Panc1 (cell line): ENCODE measurements around the gene CRHR2. TPM values are rescaled to one million over a fixed set of nuclear protein-coding genes. Genes with fewer than 3 reads are reported as not detected.

Source experiments
- ATAC-seq: fragments of 200-7000 bp; cut with Tn5 transposase; 2 replicates; pipeline ENCODE4 v1.9.1; 2020; ENCODE audit warnings: mild to moderate bottlenecking, moderate library complexity
- BruUV-seq: library from RNA; stranded (reverse); fragments of 400-500 nt; replicated peaks from 2 replicates; lab custom pipeline; 2021; lab: Mats Ljungman, UMichigan
- CTCF ChIA-PET: fragments of 300-600 bp; sonication (Branson Sonifier 250); formaldehyde crosslinking; loops from one replicate; lab custom pipeline; 2022; ENCODE audit warnings: antibody characterized with exemption; lab: Charles Lee
- POLR2A ChIA-PET: fragments of 300-600 bp; sonication (Branson Sonifier 250); formaldehyde crosslinking; loops from one replicate; lab custom pipeline; 2022; ENCODE audit warnings: antibody characterized with exemption; lab: Charles Lee
- DNase-seq: peaks from one replicate; pipeline ENCODE4 v3.0.0-alpha.2; 2010; ENCODE audit warnings: low read depth, low spot score
- H3K27ac ChIP-seq: 2 replicates; pipeline ENCODE4 v1.5.1; 2011; ENCODE audit warnings: mild to moderate bottlenecking, low read length, inconsistent platforms
- H3K27me3 ChIP-seq: fragments of 200-500 bp; sonication (Bioruptor generic); 2 replicates; pipeline ENCODE4 v1.6.0; 2014; ENCODE audit warnings: low read length, inconsistent platforms; ENCODE audit not compliant: control insufficient read depth, insufficient read depth
- H3K36me3 ChIP-seq: fragments of 200-500 bp; sonication (Bioruptor generic); 2 replicates; pipeline ENCODE4 v1.5.1; 2014; ENCODE audit warnings: inconsistent platforms, mild to moderate bottlenecking, low read length, moderate library complexity; ENCODE audit not compliant: control insufficient read depth, insufficient read depth
- H3K4me1 ChIP-seq: 2 replicates; pipeline ENCODE4 v1.5.1; 2011; ENCODE audit warnings: inconsistent platforms, mild to moderate bottlenecking, low read length, moderate library complexity; ENCODE audit not compliant: control insufficient read depth, insufficient read depth
- H3K4me3 ChIP-seq, 2 experiments: 2 replicates each; pipeline ENCODE4 v1.5.1; 2011 to 2012; ENCODE audit warnings: low read depth in 2 of 2, low read length in 2 of 2, mild to moderate bottlenecking in 2 of 2, inconsistent platforms in 1 of 2, moderate library complexity in 1 of 2
- H3K9me3 ChIP-seq: fragments of 200-500 bp; sonication (Bioruptor generic); 2 replicates; pipeline ENCODE4 v1.5.1; 2014; ENCODE audit warnings: low read depth, mild to moderate bottlenecking, inconsistent platforms, low read length, moderate library complexity; ENCODE audit not compliant: control insufficient read depth, insufficient read depth
- CTCF ChIP-seq: fragments of 450-650 bp; IDR thresholded peaks from 2 replicates; pipeline ENCODE4 v1.5.1; 2017; ENCODE audit warnings: mild to moderate bottlenecking
- POLR2AphosphoS5 ChIP-seq: IDR thresholded peaks from 2 replicates; pipeline ENCODE4 v1.6.1; 2012; ENCODE audit warnings: mild to moderate bottlenecking, low read depth, low read length, moderate library complexity
- REST ChIP-seq, 2 experiments: IDR thresholded peaks; 2 replicates each; pipeline ENCODE4 v1.6.1; 2011 to 2012; ENCODE audit warnings: low read depth in 2 of 2, control low read depth in 1 of 2, low read length in 1 of 2, mild to moderate bottlenecking in 1 of 2, moderate library complexity in 1 of 2; ENCODE audit not compliant: insufficient read depth in 1 of 2
- SIN3A ChIP-seq: IDR thresholded peaks from 2 replicates; pipeline ENCODE4 v1.6.1; 2012; ENCODE audit warnings: low read depth, mild to moderate bottlenecking, low read length, moderate library complexity, borderline replicate concordance; ENCODE audit not compliant: insufficient read depth
- TCF7L2 ChIP-seq: IDR thresholded peaks from 2 replicates; pipeline ENCODE4 v1.6.1; 2011; ENCODE audit warnings: mild to moderate bottlenecking, low read depth, low read length, inconsistent platforms
- in situ Hi-C: cut with HindIII; loops from 2 replicates; pipeline ENCODE4 v1.10.0; 2016; ENCODE audit warnings: low sequenced_read_pairs, low pct_unique_long_range_greater_than_20kb
- intact Hi-C: fragments of 100-400 bp; cut with micrococcal nuclease; formaldehyde crosslinking; loops from one replicate; pipeline ENCODE4 v1.10.0; 2022; ENCODE audit not compliant: unreplicated experiment
- total RNA-seq: library from RNA; stranded (reverse); gene quantifications from one replicate; pipeline ENCODE4 v1.2.1, GENCODE V29; 2021; ENCODE audit not compliant: unreplicated experiment

The CRHR2 gene
- total RNA-seq, 1 experiment from 2014 or later, result not detected

GRCh38 chr7:30726296-30727006 is 44.2 kb upstream of the CRHR2 start:
- no peak overlapping the region for H3K27ac ChIP-seq
- ATAC-seq (no peak), DNase-seq (no peak)
- ChIA-PET POLR2A (no interaction called here), CTCF (interaction anchor here (0.6 kb wide), 1 partner anchor 210 kb away, joined by 3 read pairs; no protein-coding TSS in a partner anchor)
- no TSS peak for BruUV-seq
- no peaks in the 10 kb centered on the region for H3K9me3 ChIP-seq
- in situ Hi-C loops (no loop called here), intact Hi-C loops (no loop called here)
- H3K36me3 ChIP-seq, result no peaks in the 10 kb centered on the region
- H3K27me3 ChIP-seq, result peaks cover 13% of the 10 kb centered on the region
- no peak for TF ChIP-seq TCF7L2
- no peak for TF ChIP-seq POLR2AphosphoS5
- no peak for TF ChIP-seq CTCF
- no peak for TF ChIP-seq SIN3A
- no peak for TF ChIP-seq REST (IDR thresholded peaks at IDR 0.05; ENCODE audit: insufficient read depth in 1 of 2, low read depth in 2 of 2, low read length in 1 of 2)
- H3K4me1 ChIP-seq, result no peaks in the 10 kb centered on the region
- H3K4me3 ChIP-seq, result no peak overlapping the region

GRCh38 chr7:30723776-30724175 is 41.5 kb upstream of the CRHR2 start:
- intact Hi-C loops, result no loop called here
- Histone ChIP-seq H3K27me3 (peaks cover 6% of the 10 kb centered on the region; the same call in 1 of the 2 replicates), H3K4me1 (no peaks in the 10 kb centered on the region), H3K4me3 (no peak overlapping the region), H3K9me3 (no peaks in the 10 kb centered on the region), H3K27ac (no peak overlapping the region), H3K36me3 (no peaks in the 10 kb centered on the region)
- ChIA-PET POLR2A (no interaction called here), CTCF (no interaction called here)
- ATAC-seq (no peak), DNase-seq (no peak)
- no TSS peak for BruUV-seq
- no peak for TF ChIP-seq POLR2AphosphoS5
- no peak for TF ChIP-seq CTCF
- TF ChIP-seq TCF7L2, result no peak
- no peak for TF ChIP-seq REST (IDR thresholded peaks at IDR 0.05; ENCODE audit: insufficient read depth in 1 of 2, low read depth in 2 of 2, low read length in 1 of 2)
- no peak for TF ChIP-seq SIN3A
- in situ Hi-C loops, result no loop called here
